NCI-H510A (cell line): Measurements from ENCODE around the gene ARHGEF9.
"Not testable (repeated sequence)": the region's sequence is repeated elsewhere in the genome, so short reads cannot be mapped to it uniquely, and the experiment has no call there.

Source experiments
- DNase-seq: peaks from one replicate; lab custom pipeline; 2025; lab: John Stamatoyannopoulos, UW

ARHGEF9 gene

DNA sequence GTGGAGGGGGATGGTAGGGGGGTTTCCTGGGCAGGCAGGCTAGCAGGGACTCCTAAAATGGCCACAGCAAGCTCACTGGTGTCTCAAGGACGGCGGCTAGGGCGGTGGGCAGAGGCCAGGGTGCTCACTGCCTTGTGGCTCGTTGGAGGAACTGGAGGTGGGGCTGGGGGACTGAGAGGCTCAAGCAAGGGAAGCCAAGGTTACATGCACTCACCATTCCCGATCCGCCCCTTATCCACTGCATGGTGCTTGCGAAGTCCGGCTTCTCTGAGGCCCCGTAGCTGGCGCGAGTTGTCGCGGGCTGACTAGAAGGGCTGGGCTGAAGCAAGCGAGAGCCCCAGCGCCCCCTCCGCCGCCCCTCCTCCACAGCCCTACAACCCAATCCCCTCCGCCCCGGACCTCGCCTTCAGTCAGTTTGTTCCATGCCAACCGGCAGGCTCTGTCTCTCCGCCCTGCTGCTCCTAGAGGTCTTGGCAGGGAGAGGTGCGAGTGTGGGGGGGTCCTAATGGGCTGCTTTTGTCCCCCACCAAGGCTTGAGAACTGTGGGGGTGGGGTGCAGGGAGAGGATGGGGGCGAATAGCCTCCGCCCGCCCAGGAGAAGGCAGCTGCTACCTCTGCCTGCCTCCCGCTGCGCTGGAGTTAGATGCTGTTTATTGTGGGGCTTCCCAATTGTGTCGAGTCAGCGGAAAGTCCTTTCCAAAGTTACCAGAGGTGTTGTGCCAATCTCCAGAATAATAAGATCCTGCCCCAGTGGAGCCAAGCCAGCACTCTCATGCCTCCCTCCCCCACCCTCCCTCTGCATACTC is at the start of gene ARHGEF9:
Gene ARHGEF9 (minus strand): TSS at position 313 of the 806 bp plus-strand sequence. CDS start 69 bp downstream, at position 244.
- DNase-seq, result no peak

DNA sequence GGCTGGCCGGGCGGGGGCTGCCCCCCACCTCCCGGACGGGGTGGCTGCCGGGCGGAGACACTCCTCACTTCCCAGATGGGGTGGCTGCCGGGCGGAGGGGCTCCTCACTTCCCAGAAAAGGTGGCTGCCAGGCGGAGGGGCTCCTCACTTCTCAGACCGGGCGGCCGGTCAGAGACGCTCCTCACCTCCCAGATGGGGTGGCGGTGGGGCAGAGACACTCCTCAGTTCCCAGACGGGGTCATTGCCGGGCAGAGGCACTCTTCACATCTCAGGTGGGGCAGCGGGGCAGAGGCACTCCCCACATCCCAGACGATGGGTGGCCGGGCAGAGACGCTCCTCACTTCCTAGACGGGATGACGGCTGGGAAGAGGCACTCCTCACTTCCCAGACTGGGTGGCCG is 40.4 kb upstream of the ARHGEF9 start:
- DNase-seq, result not testable (repeated sequence)

DNA sequence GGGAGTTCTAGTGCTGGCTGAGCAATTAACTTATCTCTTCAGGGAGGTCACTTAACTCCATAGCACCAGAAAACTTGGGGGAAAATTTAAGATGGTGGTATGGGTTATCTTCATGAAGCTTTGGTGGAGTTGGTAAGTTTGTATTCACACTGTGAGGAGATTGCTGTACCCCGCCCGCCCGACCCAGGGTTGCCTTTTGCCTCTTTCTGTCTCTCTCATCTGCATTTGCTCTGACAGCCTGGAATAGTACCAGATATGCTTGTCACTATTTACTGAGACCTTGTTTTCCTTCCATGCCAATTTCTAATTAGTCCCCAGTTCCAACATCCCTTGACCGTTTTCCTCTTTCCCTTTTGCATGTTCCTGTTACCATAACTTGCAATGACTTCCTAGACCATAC is 33.1 kb upstream of the ARHGEF9 start:
- no peak for DNase-seq

DNA sequence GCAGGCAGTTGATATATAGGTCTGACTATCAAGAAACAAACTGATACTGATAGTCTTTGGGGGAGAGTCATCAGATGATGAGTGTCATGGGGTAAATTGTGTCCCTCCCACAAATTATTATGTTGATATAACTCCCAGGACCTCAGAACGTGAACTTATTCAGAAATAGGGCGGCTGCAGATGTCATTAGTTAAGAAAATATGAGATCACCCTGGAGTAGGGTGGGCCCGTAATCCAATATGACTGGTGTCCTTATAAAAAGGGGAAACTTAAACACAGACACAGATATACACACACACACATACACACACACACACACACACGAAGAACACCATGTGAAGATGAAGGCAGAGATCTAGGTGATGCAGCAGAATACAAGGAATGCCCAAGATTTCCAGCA is 32.7 kb upstream of the ARHGEF9 start:
- DNase-seq, result no peak

DNA sequence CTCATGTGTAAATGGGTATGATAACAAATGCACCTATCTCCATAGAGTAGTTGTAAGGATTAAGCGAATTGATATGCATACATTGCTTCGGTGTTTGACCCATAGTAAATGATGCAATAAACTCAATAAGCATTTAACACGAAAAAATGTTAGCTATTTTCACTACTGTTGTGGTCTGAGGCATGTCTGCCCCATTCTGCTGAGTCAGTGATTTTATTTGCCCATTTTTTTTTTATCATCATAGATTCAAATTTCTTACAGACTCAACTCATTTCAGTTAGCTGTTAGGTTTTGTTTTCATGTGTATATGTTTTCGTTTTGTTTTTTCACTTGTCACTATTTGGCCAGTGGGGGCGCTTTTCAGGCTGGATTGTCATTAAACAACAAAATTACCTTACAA is 27.8 kb upstream of the ARHGEF9 start:
- no peak for DNase-seq

DNA sequence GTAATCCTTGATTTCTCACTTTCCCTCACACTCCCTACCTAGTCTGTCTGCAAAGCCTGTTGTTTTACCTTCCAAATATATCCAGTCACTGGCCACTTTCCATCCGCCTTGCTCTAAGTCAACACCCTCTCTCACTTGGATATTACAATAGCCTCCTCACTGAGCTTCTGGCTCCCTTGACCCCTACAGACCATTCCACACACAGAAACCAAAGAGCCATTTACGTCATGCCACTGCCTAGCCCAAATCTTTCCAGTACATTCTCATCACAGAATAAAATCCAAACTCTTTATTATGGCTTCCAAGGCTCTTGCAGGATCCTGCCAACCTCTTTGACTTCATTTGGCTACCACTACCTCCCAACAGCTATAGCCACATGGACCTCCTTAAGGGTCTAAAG is 25.7 kb upstream of the ARHGEF9 start:
- no peak for DNase-seq

DNA sequence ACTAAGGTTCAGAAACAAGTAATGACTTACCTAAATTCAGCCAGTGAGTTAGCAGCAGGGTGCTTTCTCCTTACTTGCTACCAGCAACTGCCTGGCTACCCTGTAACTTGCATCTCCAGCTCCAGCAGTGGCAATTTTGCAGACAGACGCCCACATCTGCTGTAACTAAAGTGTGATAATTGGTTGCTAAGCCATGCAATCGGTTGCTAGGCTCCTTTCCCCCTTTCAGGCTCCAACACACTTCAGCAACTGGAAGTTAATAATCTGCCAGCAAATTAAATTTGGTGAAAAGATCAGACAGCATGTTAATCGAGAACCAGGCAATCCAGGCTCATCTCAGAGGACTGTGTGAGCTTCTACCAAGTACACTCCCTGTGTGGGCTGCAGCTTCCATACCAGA is 24.2 kb upstream of the ARHGEF9 start:
- no peak for DNase-seq

DNA sequence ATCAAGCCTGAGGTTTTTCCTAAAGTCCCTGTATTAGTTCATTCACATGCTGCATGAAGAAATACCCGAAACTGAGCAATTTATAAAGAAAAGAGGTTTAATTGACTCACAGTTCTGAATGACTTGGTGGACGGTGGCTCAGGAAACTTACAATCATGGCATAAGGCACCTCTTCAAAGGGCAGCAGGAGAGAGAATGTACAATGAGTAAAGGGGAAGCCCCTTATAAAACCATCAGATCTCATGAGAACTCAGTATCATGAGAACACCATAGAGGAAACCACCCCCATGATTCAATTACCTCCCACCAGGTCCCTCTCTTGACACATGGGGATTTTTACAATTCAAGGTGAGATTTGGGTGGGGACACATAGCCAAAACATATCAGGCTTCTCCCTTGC is 10.4 kb upstream of the ARHGEF9 start:
- not testable (repeated sequence) for DNase-seq

DNA sequence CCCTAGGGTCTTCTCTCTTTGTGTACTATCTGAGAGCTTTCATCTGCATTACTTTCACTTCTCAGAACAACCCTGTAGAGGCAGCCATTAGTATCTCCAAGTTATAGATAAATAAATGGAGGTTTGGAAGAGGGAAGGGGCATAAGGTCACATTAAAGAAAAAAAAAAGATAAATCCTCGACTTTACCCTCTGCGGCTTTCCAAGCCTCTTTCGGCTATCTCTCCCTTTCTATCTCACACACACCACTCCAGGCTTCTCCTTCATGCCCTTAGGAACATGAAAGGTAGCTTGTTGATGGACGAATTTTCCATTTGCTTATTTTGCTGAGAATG is 660 bp upstream of the ARHGEF9 start:
- no peak for DNase-seq

DNA sequence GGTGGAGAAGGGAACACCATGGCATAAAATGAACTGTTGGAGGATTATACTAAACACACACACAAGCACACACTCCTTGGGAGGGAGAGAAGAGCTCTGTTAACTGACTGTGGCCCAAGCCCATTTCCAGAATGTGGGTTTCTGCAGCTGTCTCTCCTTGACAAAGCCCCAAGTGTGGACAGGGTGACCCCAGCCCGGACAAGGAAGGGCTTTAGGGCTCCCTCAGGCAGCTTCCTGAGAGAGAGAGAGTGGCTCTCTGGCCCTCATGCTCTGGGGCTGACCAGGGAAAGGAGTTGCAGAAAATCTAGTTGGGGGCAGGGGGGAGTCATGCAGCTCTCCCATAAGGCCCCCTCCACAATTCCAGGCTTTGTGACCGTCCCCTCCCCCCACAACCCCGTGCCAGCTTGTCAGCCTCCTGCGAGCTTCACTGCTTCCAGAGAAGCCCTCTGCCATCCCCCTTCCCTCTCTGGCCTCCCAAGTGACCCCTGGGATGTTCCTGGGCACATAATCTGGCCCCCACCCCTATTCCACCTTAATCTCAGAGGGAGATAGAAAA is 590 bp downstream of the ARHGEF9 start:
- no peak for DNase-seq

DNA sequence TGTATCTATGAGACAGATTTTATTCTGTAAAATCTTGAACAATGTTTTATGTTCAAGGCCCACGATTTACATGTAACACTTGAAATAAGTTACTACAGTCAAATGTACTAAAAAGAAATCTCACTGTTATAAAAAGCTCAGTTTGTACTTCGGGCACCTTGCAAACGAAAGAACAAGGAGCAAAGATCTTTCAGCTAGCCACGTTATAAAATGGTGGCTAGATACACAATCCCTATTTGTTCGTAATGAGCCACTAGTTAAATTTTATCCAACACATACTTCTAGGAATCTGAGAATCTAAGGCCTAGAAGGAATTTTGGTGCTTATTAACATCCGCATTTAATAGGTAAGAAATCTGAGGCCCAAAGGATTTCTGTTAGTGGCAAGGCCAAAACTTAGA is 2.5 kb downstream of the ARHGEF9 start:
- no peak for DNase-seq

DNA sequence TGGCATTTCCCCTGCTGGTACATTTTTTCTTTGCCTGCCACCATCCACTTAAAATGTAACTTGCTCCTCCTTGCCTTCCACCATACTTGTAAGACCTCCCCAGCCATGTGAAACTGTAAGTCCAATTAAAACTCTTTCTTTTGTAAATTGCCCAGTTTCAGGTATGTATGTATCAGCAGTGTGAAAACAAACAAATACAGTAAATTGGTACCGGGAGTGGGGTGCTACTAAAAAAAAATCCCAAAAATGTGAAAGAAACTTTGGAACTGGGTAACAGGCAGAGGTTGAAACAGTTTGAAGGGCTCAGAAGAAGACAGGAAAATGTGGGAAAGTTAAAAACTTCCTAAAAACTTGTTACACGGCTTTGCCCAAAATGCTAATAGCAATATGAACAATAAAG is 16.3 kb downstream of the ARHGEF9 start:
- no peak for DNase-seq

DNA sequence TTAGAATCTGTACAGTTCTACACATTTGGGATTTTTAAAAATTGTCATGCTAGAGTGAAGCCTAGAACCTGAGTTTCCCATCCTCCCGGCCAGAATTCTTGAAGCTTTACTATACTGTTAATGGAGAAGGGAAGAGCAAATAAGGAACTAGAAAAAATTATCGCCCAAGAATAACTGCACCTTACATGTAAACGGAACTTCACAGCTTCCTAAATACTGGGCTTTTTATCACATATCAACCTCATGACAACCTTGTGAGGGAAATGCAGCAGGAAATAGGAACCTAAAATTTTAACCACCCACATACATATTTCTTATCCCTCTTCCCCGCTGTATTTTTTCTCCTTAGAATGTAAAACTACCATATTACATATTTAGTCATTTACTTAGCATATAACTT is 19.3 kb downstream of the ARHGEF9 start:
- DNase-seq, result no peak

DNA sequence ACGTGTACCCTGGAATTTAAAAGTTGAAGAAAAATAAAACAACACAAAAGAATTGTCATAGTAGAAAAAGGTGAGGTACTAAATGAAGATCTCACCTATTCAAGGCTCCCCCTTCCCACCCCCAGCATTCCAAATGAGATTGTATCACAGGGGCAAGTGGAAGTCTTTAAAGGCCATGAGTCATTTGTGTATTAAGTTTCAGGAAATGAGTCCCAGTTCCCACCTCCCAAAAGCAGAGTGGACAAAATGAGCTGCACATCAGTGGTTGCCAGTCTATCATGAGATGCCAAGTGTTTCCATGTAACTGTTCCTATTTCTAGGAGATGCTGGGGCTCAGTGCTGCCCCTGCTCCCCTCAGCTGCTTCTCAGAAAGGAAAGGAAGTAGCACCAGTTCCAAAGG is 20.1 kb downstream of the ARHGEF9 start:
- no peak for DNase-seq

DNA sequence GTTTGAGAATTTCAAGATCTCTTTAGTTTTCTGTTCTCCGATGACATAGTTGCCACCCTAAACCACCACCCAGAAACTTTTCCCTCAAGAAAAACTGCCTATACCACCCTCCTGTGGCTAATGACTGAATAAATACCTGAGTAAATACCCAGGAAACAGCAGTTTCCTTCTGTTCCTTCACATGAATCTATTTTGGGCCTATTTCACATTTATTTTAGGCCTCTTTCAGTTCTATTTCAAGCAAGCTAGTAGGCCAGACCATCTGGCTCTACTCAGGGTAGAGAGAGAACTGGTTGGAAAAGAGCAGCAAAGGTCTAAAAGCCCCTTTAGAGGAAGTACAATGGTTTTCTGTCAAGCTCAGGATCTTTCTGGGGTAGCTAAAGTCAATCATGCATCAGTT is 23.4 kb downstream of the ARHGEF9 start:
- DNase-seq, result no peak

DNA sequence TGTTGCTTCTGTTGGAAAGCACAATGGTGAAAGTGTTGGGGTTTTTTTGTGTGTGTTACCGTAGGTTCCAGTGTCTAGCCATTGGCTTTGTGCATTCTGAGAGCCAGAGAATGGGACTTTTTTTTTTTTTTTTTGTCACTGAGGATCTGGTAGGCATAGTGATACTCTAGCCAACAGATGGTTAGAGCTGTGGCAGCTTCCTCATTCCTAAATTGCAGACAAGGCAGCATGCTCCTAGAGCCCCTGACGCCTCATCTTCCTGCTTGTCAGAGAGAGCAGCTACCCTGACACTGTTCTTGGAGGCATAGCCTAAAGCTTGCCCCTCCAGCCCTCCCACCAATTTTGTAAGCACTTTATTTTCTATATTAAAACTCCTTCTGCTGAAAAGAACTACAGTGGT is 27.0 kb downstream of the ARHGEF9 start:
- no peak for DNase-seq

DNA sequence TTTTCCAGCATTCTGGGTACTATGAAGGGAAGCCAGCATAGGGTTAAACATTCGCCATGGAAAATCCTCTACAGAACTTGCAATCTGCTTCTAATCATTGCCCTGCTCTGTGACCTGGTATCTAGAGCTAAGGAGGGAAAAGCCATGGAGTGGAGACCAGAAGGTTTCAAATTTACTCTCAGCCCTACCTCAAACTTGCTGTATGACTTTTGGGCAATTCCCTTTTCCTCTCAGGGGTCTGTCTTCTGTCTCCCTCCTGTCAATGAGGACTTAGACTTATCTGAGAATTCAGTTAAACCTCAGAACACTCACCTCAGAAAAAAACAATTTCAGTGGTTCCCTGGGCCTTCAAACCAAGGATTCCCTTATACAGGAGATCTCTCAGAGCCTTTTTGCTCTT is 29.1 kb downstream of the ARHGEF9 start:
- no peak for DNase-seq

DNA sequence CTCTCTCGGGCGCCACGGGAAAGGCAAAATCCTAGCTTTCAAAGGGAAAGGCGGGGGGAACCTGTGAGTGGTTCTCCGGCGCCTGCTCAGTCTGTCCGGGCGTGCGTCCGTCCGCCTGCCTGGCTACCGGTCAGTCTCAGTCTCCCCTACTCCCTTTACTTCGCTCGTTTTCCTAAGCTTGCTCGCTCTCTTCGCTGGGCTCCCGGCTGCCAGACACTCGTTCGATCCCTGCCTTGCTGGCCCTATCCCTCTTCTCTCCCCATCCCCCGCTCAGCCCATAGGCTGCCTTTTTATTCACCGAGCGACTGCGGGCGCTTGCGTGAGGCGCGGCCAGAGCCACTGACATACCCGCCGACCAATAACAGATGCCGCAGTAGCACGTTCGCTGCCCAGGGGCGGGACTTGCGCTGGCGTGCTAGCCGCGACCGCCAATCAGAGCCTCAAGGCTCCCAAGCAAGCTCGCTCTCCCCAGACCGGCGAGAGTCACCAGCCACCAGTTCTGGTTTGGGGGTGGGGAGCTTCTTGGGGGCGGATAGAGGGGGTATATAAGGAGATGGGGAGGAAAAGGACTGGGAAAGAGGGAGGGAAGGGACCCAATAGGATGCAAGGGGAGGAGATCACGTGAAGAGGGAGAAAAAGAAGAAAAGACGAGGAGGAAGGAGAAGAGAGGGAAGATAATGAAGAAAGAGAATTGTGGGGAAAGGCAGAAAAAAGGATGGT is 30.0 kb downstream of the ARHGEF9 start:
- DNase-seq, result peak; percentile 17

DNA sequence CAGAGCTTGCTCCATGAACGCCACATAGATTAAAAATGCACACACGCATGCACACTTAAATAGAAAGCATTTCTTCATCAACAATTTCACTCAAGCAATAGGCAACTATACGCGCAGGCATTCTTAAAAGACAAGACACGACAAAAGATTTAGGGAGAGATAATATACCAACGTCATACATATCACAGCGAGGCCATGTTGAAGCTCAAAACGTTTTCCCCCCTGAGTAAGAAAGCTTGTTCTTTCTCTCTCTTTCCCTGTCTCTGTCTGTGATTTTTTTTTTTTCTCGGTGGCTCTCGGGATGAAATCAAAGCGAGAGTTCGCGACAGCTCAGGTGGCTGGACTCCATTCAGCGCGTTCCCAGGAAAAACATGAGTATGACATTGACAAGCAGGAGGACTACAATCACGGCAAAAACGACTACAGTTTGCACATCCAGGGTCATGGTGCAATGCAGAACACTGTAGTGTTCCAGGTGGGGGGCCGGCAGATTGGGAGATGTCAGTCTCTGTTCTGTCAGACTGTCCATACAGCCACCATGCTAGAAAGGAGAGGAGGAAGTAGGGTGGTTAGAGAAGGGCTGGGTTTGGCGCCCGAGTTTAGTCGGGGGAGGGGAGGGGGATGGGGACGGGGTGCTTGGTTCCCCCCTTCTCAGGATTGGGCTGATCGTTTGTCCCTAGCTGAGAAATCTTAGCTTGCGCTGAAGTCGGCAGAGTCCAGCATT is 30.7 kb downstream of the ARHGEF9 start:
- DNase-seq, result no peak

DNA sequence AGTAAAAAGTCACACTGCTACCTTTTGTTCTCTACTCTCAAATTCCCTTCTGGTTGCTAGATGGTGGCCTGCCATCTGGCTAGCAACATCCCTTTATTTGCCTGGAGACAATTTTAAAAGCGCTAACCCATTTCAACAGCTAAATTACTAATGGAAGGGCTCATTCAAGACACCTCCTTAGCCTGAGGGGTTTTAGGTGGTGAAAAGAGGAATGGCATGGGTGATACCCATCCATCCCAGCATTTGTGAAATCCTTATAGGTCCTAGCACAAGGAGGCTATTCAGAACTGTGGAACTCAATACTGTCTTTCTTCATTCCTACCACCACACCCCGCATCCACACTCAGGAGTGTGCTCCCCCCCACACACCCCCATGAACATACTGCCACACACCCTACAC is 33.5 kb downstream of the ARHGEF9 start:
- no peak for DNase-seq

DNA sequence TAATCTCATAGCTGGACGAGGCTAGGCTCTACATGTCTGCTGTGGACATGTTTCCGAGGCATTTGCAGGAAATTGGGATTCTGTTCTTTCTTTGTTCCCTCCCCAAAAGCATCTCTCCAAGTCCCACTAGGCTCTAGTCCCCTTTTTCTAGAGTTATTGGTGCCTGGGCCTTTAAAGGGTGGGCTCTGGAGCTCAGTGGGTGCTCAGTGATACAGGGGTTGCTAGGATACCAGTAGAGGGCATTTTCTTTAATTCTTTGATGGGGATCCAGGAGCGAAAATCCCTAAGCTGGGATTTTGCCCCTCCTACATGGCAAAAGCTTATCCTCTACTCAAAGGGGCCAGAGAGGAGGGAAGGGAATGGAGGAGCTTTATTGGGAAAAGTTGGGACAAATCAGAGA is 34.2 kb downstream of the ARHGEF9 start:
- DNase-seq, result no peak

DNA sequence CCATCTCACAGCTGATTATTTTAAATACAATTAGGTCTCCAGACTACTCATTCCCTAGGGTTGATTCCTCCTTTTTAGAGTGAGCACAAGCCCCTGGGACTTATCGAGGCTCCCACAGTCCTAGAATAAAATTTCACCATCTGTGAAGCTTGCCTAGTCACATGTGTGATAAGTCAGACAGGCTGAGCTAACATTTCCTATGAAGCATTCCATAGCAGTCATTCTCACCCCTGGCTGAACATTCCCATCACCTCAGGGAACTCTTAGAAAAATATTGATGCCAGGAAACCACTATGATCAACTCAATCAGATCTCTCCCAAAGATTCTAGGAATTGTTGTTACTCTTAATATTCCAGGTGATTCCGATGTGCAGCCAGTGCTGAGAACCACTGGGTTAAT is 37.7 kb downstream of the ARHGEF9 start:
- DNase-seq, result no peak

DNA sequence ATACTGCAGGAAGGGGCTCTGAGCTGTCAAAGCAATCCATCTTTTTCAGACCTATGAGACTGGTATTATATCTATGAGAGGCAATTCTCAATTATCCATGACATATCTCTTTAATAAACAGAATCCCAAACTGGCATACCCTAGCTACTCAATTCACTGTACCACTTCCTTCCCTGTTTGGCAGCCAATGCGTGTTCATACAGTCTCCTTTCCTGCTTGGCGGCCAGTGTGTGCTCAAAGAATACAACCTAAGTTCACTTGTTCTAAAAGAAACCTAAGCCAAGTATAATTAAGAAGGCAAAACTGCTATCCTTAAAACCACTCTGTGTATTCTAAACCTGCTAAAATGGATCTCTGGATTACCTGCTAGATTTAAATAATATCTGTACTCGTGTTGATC is 38.3 kb downstream of the ARHGEF9 start:
- DNase-seq, result no peak
